Left kidney (tissue), 8 donors: Measurements from ENCODE around the gene LUC7L2. TPM values are rescaled to one million over a fixed set of nuclear protein-coding genes. Genes with fewer than 3 reads are reported as not detected.
A peak's percentile ranks its signal among the peaks of the same experiment; 100 is the strongest.
"Not testable (repeated sequence)": the region's sequence is repeated elsewhere in the genome, so short reads cannot be mapped to it uniquely, and the experiment has no call there.

Experiments used
- DNase-seq: peaks from one replicate; pipeline ENCODE4 v3.0.0-alpha.2; 2013
- long read RNA-seq, 8 donors: transcript quantifications; one replicate each; lab custom pipeline, GENCODE V29; 2026
- polyA plus RNA-seq: library from polyadenylated mRNA; unstranded; fragments of 120-200 nt; gene quantifications from one replicate; pipeline ENCODE4 v1.2.1, GENCODE V29; 2013; ENCODE audit not compliant: insufficient read length

Gene LUC7L2, protein sequence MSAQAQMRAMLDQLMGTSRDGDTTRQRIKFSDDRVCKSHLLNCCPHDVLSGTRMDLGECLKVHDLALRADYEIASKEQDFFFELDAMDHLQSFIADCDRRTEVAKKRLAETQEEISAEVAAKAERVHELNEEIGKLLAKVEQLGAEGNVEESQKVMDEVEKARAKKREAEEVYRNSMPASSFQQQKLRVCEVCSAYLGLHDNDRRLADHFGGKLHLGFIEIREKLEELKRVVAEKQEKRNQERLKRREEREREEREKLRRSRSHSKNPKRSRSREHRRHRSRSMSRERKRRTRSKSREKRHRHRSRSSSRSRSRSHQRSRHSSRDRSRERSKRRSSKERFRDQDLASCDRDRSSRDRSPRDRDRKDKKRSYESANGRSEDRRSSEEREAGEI
- 202 TPM for polyA plus RNA-seq
- long read RNA-seq, donor 1, transcript LUC7L2-202 (10 exons, 2,645 nt) = major isoform, 20 of 71 reads
- long read RNA-seq, donor 1, partial matches to known transcripts = 45 of 71 reads
- long read RNA-seq, donor 1, other reads (novel, unspliced or antisense) = 0 of 71 reads
- long read RNA-seq, donor 2, transcript LUC7L2-202 (10 exons, 2,645 nt) = major isoform, 23 of 98 reads
- long read RNA-seq, donor 2, partial matches to known transcripts = 70 of 98 reads
- long read RNA-seq, donor 2, other reads (novel, unspliced or antisense) = 0 of 98 reads
- long read RNA-seq, donor 3, transcript LUC7L2-207 (9 exons, 2,837 nt) = minor isoform, 5 of 77 reads
- long read RNA-seq, donor 3, transcript LUC7L2-202 (10 exons, 2,645 nt) = major isoform, 17 of 77 reads
- long read RNA-seq, donor 3, partial matches to known transcripts = 52 of 77 reads
- long read RNA-seq, donor 3, other reads (novel, unspliced or antisense) = 0 of 77 reads
- long read RNA-seq, donor 4, partial matches to known transcripts = 0 of 1 reads
- long read RNA-seq, donor 4, other reads (novel, unspliced or antisense) = 0 of 1 reads
- long read RNA-seq, donor 5, transcript LUC7L2-202 (10 exons, 2,645 nt) = major isoform, 39 of 60 reads
- long read RNA-seq, donor 5, partial matches to known transcripts = 11 of 60 reads
- long read RNA-seq, donor 5, other reads (novel, unspliced or antisense) = 5 of 60 reads
- long read RNA-seq, donor 6, transcript LUC7L2-202 (10 exons, 2,645 nt) = major isoform, 21 of 104 reads
- long read RNA-seq, donor 6, partial matches to known transcripts = 80 of 104 reads
- long read RNA-seq, donor 6, other reads (novel, unspliced or antisense) = 0 of 104 reads
- long read RNA-seq, donor 7, transcript LUC7L2-202 (10 exons, 2,645 nt) = major isoform, 39 of 146 reads
- long read RNA-seq, donor 7, partial matches to known transcripts = 98 of 146 reads
- long read RNA-seq, donor 7, other reads (novel, unspliced or antisense) = 0 of 146 reads
- long read RNA-seq, donor 8, transcript LUC7L2-202 (10 exons, 2,645 nt) = major isoform, 12 of 21 reads
- long read RNA-seq, donor 8, partial matches to known transcripts = 5 of 21 reads
- long read RNA-seq, donor 8, other reads (novel, unspliced or antisense) = 0 of 21 reads

DNA sequence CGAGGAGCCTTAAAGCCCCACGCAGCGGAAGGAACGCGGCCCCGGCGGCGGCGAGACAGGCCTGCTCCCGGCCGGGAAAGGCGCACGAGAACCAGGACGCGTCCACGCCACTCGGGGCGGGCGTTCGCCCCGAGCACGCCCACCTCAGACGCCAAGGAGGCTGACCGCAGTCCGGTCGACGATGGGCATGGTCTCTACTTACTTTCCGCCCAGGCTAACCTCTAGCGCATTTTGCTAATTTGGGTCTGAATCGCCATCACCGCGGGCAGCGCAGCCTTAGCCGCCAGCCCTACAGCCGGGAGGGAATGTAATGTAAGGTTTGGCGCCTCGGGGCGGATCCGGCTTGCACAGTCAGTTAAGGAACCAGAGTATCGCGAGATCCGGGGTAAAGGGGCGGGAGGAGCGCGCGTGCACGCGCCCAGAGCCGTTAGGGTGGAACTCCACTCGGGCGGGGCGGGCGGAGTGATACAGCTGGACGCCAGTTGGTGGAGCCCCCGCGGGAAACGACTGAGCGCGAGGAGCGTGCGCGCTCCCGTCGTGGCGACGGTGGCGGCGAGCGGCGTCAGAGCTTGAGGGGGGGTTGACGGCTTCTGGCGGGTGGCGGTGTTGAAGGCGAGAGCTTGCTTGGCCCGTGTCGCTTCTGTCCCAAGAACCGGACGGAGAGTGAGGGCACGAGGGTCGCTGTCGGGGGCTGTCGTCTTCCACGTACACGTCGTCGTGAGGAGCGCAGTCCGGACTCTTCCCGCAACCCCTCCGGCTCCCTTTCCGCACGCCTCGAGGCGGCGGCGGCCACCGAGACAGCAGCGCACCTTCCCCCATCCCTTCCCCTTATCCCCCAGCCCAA lies at the start of gene LUC7L2:
LUC7L2 (plus strand) TSS at position 529 of the 844 bp plus-strand sequence. CDS start 368 bp downstream, outside the sequence.
- DNase-seq = peak; percentile 99

DNA sequence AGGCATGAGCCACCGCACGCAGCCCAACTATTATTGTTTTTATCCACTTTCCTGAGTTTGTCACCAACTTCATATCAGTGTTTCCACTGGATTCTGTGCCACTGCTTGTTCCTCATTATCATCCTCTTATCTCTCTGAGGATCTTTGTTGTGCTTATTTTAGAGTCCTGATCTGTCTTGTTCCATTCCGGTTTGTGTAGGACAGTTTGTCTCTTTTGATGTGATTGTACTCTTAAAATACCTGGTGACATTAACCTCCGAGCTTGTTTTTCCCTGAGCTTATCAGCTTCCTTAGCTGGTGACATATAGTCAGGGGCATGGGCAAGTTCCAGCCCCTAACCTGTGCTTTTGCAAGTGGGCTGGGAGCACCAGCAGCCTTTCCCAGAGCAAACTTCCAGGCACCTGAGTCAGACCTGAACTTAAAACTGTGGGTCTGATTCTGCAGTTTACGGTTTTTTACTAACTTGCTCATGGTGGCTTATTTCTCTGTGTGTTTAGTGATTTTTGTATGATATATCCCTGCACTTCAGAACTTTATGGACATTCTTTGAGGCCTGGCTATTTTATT lies 41.7 kb upstream of the LUC7L2 start:
- DNase-seq = no peak

DNA sequence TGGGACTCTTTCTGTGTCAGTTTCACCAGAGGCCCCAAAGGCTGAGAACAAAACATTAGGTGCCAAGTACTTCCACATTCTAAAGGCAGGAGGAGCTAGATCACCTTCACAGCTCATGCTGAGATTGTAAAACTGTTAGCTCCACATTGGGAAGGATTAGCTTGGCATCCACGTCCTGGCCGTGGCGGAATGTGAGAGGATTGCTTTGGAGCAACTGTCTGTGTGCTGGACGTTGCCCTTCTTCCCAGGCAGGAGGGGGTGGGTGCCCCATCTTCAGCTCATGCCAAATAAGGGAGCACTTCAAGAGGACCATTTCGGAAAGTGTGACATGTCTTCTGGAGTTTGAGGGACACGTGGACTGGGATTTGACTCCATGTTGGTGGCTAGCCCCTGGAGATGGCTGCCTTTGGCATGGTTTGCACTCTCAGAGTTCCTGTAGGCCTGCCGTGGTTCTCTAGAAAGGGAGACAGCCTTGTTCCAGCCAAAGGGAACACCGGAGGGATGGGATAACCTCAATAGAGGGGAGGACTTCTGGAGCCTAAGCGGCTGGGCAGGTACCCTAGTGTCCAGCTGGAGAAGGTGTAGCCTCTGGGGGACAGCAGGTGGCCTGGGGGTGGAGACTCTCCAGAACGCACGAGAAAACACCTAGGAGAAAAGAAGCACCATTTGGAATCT lies 38.5 kb upstream of the LUC7L2 start:
- no peak for DNase-seq

DNA sequence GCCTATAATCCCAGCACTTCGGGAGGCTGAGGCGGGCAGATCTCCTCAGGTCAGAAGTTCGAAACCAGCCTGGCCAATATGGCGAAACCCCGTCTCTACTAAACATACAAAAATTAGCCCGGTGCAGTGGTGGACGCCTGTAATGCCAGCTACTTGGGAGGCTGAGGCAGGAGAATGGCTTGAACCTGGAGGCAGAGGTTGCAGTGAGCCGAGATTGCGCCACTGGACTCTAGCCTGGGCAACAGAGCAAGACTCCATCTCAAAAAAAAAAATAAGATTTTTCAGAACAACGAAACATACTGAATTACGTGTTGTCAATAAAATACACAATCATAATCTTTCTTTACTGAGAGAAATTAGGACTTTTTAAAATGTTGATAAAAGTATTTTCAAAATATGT lies 35.0 kb upstream of the LUC7L2 start:
- DNase-seq = not testable (repeated sequence)

DNA sequence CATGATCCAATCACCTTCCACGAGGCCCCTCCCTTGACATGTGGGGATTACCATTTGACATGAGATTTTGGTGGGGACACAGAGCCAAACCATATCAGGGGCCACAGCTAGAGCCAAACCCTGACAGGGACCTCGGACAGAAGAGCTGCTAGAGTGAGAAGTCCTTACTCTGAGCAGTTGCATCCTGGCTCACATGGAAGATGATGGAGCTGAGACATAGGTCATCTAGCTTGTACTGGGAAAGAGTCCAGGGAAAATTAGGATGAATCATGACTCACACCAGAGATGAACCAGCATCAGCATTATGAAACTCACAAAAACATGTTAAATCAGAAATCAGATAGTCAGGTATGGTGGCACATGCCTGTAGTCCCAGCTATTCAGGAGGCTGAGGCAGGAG lies 31.3 kb upstream of the LUC7L2 start:
- no peak for DNase-seq

DNA sequence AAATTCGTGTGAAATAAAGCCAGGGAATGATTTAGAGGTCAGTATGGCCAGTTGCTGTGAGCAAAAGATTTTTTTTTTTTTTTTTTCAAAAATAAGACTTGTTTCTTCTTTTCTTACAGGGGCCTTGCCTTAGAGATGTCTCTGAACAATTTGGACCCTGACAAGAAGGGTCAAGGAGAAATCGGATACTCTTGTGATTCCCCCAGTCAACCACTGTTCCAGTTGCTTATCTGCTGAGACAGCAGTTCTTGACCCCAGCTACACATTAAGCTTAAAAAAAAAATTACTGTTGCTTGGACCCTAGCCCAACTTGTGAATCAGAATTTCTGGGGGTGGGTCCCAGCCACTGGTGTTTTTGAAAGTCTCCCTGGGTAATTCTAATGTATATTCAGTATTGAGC lies 30.6 kb upstream of the LUC7L2 start:
- DNase-seq = no peak

DNA sequence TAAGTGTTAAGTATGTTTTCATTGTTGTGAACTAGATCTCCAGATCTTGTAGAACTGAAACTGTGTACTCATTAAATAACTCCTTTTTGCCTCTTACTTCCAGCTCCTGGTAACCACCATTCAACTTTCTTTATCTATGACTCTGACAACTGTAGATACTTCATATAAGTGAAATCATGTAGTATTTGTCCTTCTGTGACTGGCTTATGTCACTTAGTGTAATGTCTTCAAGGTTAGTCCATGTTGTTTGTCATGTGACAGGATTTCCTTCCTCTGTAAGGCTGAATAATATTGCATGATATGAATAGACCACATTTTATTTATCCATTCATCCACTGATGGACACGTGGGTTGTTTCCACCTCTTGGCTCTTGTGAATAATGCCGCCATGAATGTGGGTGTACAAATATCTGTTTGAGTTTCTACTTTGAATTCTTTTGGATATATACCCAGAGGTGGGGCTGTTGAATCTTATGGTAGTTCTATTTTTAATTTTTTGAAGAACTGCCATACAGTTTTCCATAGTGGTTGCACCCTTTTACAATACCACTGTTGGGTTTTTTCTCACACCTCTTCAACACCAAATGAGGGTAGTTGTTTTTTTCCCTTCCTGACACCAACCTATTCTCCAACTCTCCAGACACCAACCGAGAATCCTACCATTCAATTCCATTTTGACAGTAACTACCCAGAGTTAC lies 29.2 kb upstream of the LUC7L2 start:
- no peak for DNase-seq

DNA sequence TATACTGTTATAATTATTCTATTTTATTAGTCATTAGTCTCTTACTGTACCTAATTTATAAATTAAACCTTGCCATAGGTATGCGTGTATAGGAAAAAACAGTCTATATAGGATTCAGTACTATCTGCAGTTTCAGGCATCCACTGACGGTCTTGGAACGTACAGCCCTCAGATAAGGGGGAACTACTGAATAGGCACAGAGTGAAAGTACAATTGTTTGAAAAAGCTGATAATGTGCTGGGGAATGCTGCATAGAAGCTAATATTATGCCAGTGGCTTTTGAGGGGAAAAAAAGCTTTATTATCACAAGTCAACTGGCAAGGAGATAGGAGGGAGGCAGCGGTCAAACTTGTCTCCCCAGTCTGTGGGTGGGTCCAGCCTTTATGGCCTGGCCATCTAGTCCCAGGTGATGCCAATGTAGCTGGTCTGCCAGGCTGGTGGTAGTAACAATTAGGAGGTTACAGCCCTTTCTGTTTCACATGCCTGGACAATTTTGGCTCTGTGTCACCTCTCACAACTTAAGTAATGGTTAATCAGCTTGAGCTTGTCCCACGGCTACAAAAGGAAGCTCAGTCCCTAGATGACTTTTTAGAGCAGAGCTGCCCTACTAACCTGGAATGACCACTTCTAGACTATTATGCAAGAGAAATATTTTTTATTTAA lies 26.9 kb upstream of the LUC7L2 start:
- no peak for DNase-seq

DNA sequence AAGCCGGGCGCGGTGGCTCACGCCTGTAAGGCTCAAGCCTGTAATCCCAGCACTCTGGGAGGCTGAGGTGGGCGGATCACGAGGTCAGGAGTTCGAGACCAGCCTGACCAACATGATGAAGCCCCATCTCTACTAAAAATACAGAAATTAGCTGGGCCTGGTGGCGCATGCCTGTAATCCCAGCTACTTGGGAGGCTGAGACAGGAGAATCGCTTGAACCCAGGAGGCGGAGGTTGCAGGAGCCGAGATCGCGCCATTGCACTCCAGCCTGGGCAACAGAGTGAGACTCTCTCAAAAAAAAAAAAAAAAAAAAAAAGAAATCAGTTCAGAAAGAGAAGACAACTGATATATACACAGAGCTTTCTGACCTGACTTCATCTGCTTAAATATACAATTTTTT lies 26.3 kb upstream of the LUC7L2 start:
- DNase-seq = not testable (repeated sequence)

DNA sequence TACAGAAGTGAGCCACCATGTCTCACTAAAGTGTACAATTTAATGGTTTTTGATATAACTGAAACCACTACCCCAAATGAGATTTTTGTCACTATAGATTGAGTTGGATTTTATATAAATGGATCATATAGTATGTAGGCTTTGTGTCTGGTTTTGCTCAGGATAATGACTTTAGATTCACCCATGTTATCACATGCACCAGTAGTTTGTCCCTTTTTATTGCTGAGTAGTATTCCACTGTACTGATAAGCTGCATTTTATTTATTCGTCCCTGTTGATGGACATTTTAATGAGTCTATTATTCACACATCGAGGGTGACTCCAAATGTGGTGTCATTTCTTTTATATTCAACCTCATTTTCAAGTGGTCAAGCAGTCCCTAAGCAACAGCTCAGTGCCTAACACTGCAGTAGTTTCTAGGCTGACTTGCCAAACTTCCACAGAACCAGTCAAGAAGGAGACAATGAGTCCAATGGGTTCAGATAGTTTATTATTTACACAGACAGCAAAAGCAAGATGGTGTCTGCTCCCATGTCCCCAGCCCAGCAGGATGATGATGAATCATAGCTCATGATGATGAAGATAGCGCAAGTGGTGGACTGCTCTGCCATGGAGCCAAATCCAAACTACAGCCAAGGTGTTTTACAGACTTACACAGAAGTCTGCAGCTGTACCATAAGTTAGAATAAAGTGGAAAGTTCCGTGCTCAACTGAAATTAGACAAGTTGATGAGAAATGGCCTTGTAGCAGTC lies 25.1 kb upstream of the LUC7L2 start:
- DNase-seq = no peak

DNA sequence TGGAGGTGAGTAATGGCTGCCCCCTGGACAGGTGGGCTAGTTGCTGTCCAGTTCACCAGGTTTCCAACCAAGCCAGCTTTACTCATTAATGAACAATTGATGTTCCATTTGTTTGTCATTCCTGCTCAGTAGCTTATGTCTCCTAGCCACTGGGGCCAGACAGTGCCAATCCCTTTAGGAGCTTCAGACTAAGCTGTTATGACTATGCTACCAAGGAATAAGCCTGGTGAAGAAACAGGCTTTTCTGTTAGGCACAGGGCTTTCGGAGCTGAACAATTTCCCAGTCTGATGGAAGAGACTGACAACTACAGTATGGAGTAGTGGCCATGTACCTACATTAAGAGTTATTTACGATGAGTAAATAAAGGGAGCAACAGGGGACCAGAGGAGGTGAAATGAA lies 20.7 kb upstream of the LUC7L2 start:
- DNase-seq = no peak

DNA sequence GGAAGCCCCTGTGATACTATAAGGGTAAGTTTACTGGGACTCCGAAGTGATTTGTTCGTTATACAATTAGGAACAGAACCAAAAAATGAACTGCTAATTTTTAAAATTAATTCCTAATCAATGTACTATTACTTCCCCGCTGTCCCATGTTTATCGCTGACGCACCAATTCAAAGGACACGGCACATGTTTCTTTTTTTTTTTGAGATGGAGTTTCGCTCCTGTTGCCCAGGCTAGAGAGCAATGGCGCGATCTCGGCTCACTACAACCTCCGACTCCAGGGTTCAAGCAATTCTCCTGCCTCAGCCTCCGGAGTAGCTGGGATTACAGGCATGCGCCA lies 20.0 kb upstream of the LUC7L2 start:
- DNase-seq = no peak

DNA sequence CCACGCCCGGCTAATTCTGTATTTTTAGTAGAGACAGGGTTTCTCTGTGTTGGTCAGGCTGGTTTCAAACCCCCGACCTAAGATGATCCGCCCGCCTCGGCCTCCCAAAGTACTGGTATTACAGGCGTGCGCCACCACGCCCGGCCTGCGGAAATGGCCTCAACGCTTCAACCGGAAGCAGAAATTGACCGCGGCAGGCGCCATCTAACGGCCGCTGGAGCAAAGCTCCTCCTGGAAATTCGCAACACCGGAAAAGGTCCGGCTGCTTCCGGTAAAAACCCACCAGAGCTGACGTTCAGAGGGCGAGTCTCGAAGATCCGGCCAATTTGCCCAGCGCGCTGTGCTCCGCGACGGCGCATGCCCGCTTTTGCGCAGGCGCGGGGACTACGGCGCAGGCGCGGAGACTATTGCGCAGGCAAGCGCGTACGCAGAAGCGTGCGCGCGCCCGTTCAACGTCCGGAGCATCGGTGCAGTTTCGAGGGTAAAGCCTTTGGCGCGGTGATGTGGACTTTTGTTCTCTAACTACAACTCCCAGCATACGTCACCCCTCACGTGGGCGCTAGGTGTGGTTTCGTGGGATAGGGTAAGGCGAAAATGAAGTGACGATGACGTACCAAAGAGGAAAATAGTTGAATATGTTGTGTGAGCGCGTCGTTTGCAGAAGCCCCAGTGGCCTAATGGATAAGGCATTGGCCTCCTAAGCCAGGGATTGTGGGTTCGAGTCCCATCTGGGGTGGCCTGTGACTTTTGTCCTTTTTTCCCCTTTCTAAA lies 19.5 kb upstream of the LUC7L2 start:
- peak; percentile 100 for DNase-seq

DNA sequence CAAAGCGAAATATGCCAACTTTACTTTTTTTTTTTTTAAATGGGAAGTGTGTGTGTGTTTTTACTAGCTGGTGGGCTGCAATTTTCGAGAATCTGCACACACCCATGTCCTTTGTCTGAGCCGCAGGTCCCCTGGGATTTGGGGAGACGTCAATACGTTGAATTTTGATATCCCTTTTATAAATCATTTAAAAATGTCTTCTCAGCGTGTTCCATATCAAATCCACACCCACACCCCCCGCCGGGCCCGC lies 19.0 kb upstream of the LUC7L2 start:
- DNase-seq = no peak

DNA sequence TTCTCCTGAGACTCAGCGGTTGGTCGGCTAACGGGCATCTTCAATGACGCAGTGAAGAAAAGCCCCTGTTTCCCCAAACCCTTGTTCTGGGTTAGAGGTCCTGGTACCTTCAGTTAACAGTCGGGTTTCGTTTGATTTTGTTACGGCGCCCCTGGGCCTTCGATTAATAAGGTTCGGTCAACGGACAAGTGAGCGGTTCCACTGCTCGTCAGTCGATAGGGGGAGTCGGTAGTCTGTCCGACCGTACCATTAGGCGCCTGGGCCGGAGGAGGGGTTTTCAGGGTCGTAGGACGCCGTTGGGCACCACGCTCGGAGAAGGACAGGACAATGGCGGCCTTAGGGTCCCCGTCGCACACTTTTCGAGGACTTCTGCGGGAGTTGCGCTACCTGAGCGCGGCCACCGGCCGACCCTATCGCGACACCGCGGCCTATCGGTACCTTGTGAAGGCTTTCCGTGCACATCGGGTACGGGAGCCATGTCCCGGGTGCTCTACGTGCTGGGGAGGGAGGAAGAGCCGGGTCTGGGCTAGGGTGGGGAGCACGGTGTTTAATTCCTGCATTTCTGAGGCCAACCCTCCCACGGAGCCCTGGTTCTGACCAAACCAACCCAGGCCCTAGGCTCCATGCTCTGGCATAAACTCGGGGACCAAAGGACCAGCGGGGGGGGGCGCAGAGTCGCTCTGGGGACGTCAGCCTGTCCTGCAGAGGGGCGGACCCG lies 18.5 kb upstream of the LUC7L2 start, which contains the start of gene FMC1:
FMC1 (plus strand) TSS at position 280 of the 718 bp plus-strand sequence; CDS start at position 328, 48 bp downstream.
- DNase-seq = peak; percentile 92

DNA sequence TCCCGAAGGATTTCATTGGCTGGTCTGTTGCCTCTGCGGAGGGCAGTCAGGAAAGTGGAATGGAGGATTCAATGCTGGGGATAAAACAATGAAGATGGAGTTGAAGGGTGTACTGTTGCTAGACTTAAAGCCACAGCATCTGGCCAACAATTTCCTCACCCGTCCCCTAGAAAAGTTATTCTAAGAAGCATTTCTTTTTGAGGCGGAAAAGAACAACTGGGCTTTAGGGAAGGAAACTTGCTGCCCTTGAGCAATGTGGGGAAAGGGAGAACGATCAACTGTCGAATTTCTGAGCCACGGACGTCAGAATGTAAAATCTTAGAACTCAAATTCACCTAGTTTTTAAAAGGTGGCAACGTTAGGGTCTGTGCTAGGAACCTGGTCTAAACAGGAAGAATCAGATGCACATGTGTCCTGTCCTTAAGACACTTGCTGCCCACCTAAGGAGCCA lies 17.9 kb upstream of the LUC7L2 start:
- DNase-seq = no peak

DNA sequence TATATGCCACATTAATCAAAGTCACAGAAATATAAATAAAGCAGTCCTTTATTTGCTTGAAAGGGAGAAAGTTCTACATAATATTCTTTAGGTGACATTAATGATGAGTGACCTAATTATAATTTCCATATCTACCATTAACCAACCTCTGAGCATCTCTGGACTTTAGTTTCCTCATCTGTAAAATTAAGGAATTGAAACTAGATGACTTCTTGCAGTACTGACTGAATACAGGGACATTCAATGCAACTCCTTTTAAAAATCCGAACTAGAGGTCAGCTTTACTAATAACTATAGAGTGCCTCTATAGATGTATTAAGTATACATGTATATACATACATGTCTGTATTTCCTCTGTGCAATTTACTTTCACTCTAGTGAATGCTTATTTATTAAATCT lies 14.7 kb upstream of the LUC7L2 start:
- DNase-seq = no peak
